Hematopoietic multipotent progenitor cell treated with erythropoietin and hydrocortisone succinate and interleukin-3 and kit ligand, for 15 days (in vitro differentiated cells): ENCODE results near the gene LRIT2.

Experiments
- DNase-seq: peaks from one replicate; pipeline ENCODE4 v3.0.0-alpha.2; 2015; ENCODE audit warnings: low spot score

Gene LRIT2

DNA sequence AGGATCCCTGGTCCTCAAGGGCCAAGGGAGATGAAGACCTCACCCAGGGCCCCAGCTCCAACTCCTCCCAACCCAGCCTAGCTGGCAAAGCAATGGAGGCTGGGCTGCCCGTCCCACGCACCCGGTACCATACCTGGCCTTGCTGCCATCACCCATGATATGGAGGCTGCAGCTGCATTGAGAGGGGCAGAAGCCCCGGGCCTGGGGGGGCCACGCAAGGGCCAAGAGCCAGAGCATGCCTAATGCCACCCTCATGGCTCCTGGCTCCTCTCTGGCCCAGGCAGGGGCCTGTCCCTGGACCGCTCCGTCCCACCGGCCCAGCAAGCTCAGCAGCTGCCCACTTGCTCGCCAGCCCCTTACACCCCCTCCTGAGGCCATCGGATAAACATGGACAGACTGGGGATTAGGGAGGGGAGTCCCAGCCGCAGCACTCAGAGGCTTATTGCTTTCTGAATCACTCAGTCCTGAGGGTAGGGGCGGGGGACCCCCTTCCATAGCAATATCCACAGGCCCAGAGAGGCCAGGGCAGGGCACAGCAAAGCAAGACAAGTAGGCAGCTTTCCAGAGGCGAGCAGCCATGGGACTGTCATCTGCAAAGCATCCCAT lies 15.9 kb upstream of the LRIT2 start, which contains the start of gene LRIT1:
Gene LRIT1, minus strand, starts transcription at position 362 of the 606 bp plus-strand sequence. Its CDS starts 107 bp downstream, at position 255.
- no peak for DNase-seq

DNA sequence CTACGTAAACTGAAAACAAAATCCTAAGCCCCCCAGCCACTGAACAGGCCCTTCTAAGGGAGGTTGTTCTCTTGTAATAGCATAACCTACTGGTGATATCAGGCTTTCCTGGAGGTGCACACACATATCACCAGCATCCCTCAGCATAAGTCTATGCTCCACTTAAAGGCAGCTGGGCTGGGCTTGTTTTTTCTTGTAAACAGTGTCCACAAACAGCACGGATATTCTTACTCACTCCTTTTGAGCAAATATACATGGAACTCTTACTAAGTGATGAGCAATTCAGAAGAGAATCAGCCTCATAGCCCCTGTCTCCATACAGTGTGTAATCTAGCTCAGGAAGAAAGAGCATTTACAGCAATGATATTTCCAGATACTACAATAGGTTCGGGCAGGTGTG lies 13.6 kb upstream of the LRIT2 start:
- no peak for DNase-seq

DNA sequence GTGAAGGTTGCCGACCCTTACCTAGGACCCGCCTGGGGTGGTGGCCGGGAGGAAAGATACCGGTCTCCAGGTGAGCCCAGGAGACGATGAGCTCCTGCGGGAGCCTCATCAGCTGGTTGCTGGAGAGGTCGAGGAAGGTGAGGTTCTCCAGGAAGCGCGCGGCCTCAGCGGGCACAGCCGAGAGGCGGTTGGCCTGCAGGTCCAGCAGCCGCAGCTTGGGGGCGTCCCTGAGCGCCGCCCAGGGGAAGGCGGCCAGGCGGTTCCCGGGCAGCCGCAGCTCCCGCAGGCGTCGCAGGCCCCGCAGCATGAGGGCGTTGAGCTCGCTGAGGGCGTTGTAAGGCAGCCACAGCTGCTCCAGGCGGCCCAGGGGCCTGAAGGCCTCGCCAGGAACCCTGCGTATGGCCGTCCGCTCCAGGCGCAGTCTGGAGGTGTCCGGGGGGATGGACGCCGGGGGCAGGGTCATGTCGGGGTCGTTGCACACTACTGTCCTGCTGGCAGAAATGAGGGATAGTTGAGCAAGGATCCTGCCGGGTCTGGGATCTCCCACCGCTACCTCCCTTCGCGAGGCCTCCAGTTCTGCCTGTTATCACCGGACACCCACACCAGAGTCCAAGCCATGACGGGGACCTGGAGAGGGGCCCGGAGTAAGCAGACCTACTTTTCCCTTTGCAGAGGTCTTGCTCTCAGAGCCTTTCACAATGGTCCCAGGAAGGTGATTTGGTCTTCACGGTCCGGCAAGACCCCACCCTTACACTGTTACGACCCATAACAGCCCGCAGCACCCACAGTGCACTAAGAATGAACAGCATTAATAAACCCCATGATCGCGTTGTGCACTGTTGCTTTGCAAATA lies 12.1 kb upstream of the LRIT2 start:
- no peak for DNase-seq

DNA sequence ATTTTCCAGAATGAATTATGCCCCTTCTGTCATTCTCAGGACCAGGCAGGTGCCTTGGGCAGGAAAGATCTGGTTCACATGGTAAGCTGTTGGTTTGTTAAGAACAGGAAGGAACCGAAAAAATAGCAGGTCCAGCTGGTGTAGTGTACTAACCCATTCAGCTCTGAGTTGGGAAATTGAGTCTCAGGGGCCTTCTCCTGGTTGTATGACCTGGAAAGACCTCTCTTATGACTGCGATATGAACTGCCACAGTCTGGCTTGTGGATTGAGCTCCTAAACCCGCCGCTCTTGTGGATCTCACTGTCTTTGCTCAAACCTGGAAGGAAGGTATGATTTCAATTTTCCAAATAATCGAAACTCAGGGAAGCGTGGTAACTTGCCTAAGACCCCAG lies 11.5 kb upstream of the LRIT2 start:
- no peak for DNase-seq

DNA sequence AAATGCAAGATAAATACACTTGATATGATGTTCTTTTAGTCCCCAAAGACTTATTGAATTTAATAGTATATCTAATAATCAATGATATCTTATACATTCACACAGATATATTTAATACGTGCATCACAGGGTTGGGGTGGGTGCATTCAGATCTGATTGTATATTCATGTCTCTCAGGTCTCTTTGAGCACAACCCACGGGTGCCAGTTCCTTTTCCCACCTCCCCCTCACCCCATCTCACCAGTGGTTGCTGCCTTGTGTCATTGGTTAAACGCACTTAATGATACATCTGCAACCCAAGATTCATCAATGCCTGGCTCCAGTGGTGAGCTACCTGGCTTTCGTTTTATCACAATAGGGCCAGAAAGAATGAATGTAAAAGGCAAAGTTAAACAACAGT lies 9.8 kb upstream of the LRIT2 start:
- no peak for DNase-seq

DNA sequence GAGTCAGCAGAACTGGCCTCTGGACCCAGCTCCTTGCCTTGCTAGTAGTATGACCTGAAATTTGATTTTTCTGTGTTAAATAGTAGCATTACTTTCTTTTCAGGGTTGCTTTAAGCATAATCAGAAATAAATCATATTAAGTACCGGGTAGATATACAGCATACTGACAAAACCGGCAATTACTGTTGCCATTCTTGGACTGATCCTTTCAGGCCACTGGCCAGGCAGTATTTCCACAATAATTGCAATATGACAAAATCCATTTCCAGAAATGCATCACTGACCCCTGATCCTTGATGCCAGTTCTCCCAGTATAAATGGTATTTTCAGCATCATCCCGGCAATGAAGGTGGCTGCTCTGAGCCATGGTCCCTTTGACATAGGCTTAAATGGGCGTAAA lies 9.1 kb upstream of the LRIT2 start:
- DNase-seq: no peak

DNA sequence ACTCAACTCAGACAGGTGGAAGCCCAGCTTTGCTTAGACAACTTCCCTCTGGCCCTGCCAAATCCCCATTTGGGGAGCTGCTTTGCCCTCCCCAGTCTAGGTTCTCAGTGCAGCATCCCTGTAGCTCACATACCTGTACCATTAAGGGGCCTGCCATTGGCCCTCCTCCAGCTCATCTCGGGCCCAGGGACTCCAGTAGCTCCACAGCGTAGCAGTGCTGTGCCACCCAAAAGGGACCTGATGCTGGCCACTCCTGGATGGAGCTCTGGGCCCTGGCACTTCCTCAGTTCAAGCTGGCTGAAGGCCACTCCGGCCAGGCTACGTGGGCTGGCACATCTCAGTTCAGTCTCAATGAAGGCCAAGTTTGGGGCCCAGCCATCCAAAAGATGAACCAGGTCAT lies 8.6 kb upstream of the LRIT2 start:
- no peak for DNase-seq

DNA sequence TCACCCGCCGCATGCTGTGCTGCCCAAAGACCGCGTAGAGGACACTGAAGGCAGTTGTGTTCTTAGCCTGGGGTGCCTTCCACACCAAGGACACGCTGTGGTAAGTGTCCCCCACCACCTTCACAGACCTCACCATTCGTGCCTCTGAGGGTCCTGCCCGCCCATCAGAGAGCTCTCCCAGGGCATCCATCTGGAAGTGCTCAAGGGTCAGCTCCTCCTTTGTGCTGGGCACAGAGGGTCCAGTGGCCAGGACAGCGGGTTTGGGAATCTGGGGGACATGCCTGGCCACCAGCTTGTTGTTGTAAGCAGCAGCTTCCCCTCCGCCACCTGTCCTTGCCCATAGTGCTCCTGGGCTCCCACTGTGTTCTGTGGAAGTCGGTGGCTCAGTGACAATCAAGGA lies 7.0 kb upstream of the LRIT2 start:
- no peak for DNase-seq

DNA sequence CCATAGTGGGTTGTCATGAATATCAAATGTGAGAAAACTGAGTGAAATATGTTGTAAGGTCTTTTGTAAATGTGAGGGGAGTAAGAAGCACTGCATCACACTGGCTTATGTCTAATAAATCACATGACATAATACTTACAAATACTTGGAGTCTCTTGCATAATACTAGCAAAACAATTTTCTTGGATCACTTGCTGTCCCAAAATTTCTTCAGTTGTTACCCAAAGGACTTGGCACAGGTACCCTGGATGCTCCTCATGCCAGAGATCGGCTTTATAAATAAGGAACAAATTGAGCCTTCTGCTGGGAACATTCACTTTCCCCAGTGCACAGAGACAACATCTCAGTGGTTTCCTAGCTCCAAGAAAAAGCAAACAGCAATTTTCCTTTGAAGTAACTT lies 5.0 kb upstream of the LRIT2 start:
- no peak for DNase-seq

DNA sequence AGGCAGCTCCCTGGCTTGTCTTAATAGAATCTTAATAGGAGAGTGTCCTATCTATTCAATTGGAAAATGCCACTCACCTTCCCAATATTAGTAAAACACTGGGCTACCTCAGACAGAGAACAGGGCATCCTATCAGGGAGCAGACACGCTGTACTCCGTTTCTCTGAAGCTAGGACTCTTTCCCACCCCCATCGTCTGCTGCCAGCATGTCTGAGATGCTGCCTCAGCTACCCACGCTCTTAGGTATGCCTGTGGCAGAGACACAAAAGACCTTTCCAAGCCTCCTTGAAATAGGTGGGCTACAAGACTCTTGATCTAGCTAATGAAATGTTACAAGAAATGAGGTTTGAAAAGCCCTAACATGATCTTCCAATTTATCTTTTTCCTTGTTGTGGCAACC lies 2.5 kb upstream of the LRIT2 start:
- DNase-seq: no peak

DNA sequence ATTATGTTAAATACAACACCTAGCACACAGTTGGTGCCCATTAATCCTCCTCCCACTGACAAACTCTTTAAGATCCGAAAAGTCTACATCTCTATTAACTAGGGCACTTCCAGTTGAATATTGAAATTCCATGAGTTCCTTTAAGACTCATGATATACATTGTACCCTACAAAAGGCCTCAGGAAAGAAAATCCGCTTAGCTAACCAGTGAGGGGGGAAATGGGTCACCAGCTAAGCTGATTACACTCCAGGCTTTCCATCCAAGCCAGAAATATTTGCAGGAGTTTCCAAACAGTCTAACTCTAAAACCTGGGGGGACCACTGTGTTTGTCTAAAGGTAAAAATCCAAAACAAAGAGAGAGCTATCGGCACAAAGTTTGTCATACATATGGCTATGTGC lies 1.3 kb upstream of the LRIT2 start:
- no peak for DNase-seq

DNA sequence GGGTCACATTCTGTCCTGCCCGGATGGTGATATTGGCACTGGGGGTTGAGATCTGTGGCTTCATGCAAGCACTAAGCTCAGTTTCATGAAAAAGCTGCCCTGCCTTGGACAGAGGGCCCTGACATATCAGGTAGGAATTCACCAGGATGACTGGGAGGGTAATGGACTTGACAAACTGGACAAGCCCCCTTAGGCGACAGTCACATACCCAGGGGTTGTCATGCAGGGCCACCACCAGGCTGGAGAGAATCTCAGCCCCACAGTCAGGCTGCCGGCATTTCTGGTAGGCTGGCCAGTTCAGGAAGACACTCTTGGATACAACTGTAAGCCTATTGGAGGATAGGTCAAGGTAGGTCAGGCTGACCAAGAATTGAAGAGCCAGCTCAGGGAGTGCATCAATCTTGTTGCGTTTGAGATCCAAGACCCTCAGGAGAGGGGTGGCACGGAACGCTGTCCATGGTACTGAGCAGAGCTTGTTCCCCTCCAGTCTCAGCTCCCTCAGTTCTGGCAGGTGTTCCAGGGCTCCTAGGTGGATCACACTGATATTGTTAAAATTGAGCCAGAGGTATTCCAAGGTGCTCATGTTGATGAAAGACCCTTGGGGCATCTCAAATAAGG lies 824 bp downstream of the LRIT2 start:
- no peak for DNase-seq

DNA sequence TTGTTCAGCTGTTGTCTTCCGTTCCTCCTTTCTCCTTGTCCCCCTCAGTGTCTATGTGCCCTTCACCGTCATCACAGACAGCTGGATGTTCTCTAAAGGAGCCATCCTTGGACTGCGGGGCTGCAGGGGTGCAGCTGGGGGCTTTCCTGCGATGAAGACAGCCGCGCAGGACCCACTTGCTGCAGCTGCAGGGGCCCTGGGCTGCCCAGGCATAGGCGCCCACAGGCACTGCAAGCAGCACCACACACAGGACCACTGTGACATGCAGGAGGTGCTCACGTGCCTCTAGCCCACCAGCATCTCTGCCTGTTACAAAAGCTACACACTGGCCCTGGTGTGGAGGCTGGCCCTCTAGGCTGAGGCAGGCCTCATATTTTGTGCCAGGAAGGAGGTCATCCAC lies 3.4 kb downstream of the LRIT2 start:
- no peak for DNase-seq

DNA sequence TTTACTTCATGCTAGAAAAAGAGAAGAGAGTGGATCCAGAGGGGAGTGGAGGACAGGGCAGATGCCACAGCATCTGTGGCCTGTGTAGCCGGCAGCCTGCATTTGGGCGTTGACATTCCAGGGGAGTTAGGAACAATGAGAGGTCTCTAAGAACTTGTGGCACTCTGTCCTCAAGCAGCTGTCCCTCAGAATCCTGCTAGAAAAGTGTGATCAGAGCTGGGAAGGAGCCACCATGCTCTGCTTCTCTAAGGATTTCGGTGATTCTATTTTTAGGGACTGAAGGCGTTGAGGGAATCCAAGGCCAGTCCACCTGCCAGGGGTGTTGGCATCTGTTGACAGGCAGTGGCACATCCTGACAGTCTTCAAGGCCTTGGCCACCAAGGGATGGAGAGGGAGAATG lies 7.6 kb downstream of the LRIT2 start:
- DNase-seq: no peak

DNA sequence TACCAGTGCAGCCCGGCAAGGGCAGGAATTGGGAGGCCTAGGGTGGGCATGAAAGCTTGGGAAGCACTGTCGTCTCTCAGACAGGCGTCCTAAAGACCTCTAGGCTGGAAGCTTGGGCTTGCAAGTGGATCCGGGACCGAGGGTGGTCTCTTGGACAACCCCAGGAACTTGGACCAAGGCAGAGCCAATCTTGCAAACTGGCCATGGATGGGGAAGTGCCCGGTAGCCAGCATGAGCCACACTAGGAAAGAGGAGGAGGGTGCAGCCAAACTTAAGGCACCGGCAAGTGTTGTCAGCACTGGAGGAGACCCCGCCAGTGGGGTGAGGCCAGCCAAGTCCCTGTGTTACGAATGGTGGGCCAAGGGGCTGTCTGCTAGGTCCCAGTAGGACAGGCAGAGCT lies 8.5 kb downstream of the LRIT2 start:
- no peak for DNase-seq

DNA sequence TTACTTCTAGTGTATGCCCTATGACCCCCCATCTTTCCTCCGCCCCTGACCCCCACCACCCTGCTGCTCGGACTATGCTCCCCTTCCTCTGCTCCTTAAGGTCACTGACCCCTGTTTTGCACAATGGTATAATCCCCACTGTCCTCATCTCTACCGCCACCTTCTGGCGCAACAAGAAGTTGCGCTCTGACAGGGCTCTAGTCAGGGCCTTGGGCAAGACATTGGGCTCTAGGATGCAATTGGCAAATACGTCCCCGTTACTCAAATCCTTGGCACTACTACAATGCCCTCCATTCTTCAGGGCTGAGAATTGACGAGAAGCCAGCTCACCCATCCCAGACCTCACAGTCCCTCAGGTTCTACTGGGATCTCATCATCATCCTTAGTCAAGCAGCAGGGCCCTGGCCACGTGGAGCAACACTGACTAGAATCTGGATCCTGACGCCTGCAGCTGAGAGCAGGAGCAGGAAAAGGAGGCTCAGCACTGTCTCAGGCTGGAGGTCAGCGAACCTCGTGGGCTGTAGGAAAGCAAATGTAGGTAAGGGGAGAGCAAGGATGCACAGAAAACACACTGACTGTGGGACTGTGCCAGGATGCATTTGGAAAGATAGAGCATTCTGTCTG lies 10.6 kb downstream of the LRIT2 start:
- peak; percentile 34 for DNase-seq

DNA sequence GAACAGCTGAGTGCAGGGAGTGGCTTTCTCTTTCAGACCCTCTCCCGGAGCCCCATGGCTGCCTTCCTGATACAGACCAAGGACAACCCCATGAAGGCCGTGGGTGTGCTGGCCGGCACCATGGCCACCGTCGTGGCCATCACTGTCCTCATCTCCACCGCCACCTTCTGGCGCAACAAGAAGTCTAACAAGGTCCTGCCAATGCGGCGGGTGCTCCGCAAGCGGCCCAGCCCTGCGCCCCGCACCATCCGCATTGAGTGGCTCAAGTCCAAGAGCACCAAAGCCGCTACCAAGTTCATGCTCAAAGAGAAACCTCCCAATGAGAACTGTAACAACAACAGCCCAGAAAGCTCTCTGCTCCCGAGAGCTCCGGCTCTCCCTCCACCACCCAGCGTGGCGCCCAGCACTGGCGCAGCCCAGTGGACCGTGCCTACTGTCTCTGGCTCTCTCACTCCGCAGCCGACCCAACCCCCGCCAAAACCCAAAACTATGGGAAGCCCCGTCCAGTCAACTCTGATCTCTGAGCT lies 11.2 kb downstream of the LRIT2 start:
- DNase-seq: no peak

DNA sequence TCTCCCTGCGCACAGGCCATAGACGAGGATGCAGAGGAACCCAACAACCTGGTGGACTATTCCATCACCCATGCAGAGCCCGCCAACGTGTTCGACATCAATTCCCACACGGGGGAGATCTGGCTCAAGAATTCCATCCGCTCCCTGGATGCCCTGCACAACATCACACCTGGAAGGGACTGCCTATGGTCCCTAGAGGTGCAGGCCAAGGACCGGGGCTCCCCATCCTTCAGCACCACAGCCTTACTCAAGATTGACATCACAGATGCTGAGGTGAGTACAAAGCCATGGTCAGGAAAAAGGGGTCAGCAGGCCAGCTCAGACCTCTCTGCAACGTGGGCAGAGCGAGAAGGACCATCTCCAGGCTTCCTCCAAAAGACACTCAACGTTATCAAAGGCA lies 12.3 kb downstream of the LRIT2 start:
- DNase-seq: no peak

DNA sequence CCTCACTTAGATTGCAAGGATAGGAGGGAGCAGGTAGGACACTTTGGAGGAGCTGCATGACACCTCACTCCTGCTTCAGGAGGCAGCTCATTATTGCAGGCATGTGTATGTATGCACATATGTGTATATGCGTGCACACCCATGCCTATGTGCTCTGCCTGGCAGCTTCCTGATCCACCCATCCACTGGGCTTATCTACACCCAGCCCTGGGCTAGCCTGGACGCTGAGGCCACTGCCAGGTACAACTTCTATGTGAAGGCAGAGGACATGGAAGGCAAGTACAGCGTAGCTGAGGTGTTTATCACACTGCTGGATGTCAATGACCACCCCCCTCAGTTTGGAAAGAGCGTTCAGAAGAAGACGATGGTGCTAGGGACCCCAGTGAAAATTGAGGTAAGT lies 13.3 kb downstream of the LRIT2 start:
- no peak for DNase-seq

DNA sequence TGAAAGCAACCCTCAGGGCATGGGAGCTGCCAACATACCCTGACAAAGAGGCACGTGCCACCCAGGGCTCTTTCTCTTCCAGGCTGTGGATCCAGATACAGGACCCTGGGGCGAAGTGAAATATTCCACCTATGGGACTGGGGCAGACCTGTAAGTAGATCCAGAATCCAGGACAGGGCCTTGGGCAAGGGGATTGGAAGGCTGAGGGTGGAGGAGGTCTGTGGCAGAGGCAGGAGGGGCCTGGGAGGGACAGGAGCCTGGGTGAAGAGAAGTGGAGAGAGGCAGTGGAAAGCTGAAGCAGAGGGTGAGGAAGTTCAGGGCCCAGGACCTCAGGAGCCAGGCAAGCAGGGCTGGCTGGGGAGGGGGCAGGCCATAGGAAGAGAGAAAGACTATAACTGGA lies 13.8 kb downstream of the LRIT2 start:
- DNase-seq: no peak

DNA sequence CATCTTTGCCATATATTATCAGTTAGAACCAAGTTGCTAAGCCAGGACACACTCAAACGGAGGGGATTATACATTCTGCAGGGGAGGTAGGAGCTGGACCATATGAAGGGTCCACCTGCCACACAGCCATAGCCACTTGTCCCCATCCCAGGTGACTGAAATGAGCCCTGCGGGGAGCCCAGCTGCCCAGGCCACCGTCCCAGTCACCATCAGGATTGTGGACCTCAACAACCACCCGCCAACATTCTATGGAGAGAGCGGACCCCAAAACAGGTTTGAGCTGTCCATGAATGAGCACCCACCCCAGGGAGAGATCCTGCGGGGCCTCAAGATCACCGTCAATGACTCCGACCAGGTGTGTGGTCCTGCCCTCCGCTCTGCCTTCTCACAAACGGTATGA lies 17.3 kb downstream of the LRIT2 start:
- DNase-seq: no peak

DNA sequence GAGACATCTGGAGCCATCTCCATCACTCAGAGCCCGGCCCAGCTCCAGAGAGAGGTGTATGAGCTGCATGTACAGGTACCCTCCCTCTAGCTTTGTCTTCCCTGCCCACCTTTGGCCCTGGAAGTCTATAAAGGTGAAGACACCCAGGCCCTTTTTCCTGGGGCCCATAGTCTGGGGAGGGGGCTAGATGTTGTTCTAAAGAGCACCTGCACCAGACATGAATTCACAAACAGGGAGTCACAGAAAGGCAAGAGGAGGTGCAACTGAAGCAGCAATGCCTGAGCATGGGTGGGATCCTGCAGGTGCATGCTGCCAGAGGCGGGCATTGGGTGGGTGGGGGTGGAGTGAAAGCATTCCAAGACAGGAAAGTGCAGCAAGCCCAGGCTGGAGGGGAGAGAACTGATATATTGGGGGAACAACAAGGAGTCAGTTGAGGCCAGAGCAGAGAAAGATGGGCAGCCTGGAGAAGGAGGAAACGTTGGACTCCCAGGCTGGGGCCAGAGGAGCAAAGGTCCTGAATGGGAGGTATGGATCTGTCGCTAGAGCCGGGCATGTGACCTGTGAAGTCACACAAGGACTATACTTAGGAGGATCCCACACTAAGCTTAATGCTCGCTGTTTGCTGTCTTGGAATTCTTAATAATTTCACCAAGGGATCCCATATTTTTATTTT lies 19.4 kb downstream of the LRIT2 start:
- no peak for DNase-seq
